Stimulated activated CD8-positive, alpha-beta memory T cell treated with anti-CD3 and anti-CD28 coated beads, Interleukin-4, amount 100 ng/mL, for 48 hours (primary cell): ENCODE results near the gene OR5A1.
"Not testable (repeated sequence)": the region's sequence is repeated elsewhere in the genome, so short reads cannot be mapped to it uniquely, and the experiment has no call there.

Experiments used
- DNase-seq: peaks from one replicate; pipeline ENCODE4 v3.0.0-alpha.2; 2020

The OR5A1 gene

GRCh38 chr11:59436169-59436568 is at the start of gene OR5A1:
OR5A1 (plus strand) TSS chr11:59436469; CDS start chr11:59443169, 6,700 bp downstream.
- no peak for DNase-seq

GRCh38 chr11:59394186-59394585 is 42.1 kb upstream of the OR5A1 start:
- DNase-seq, result no peak

- no peak for DNase-seq
Observed at GRCh38 chr11:59400461-59401261, 35.6 kb upstream of the OR5A1 start.

- DNase-seq, result no peak
Observed at GRCh38 chr11:59401262-59401552, 35.1 kb upstream of the OR5A1 start.

- DNase-seq, result no peak
Observed at GRCh38 chr11:59403546-59403945, 32.7 kb upstream of the OR5A1 start.

GRCh38 chr11:59413646-59414045 is 22.6 kb upstream of the OR5A1 start:
- DNase-seq, result no peak

GRCh38 chr11:59415111-59415510 is 21.2 kb upstream of the OR5A1 start:
- no peak for DNase-seq

GRCh38 chr11:59416613-59417012 is 19.7 kb upstream of the OR5A1 start:
- no peak for DNase-seq

GRCh38 chr11:59417023-59417422 is 19.2 kb upstream of the OR5A1 start:
- DNase-seq, result no peak

GRCh38 chr11:59418156-59418555 is 18.1 kb upstream of the OR5A1 start:
- no peak for DNase-seq

- DNase-seq, result no peak
Observed at GRCh38 chr11:59423835-59424234, 12.4 kb upstream of the OR5A1 start.

GRCh38 chr11:59425131-59425530 is 11.1 kb upstream of the OR5A1 start:
- DNase-seq, result no peak

GRCh38 chr11:59426361-59427067 is 9.8 kb upstream of the OR5A1 start, which contains the start of gene OR5A2:
OR5A2 (minus strand) TSS chr11:59426413; CDS start chr11:59422953, 3,460 bp downstream.
- no peak for DNase-seq

GRCh38 chr11:59427068-59427382 is 9.2 kb upstream of the OR5A1 start:
- DNase-seq, result no peak

- peak; percentile 35 for DNase-seq
Observed at GRCh38 chr11:59429924-59430516, 6.2 kb upstream of the OR5A1 start.

- no peak for DNase-seq
Observed at GRCh38 chr11:59437770-59438169, 1.5 kb downstream of the OR5A1 start.

- not testable (repeated sequence) for DNase-seq
Observed at GRCh38 chr11:59445624-59446023, 9.4 kb downstream of the OR5A1 start.

GRCh38 chr11:59448484-59448883 is 12.2 kb downstream of the OR5A1 start:
- DNase-seq, result no peak

GRCh38 chr11:59456661-59457060 is 20.4 kb downstream of the OR5A1 start, which contains the start of gene OR4D6:
OR4D6 (plus strand) TSS chr11:59456961; CDS start chr11:59456961, 0 bp downstream.
- no peak for DNase-seq

- DNase-seq, result no peak
Observed at GRCh38 chr11:59459916-59460315, 23.6 kb downstream of the OR5A1 start.

GRCh38 chr11:59463190-59463641 is 26.9 kb downstream of the OR5A1 start:
- no peak for DNase-seq

GRCh38 chr11:59473015-59473414 is 36.7 kb downstream of the OR5A1 start, which contains the start of gene OR4D10:
OR4D10 (plus strand) TSS chr11:59473315; CDS start chr11:59477430, 4,115 bp downstream.
- no peak for DNase-seq

- no peak for DNase-seq
Observed at GRCh38 chr11:59475176-59475575, 38.9 kb downstream of the OR5A1 start.

GRCh38 chr11:59479906-59480305 is 43.6 kb downstream of the OR5A1 start:
- no peak for DNase-seq
